Activated CD8-positive, alpha-beta T cell treated with anti-CD3 and anti-CD28 coated beads, Interleukin-2, amount 10 ng/mL, durations not matched to agents 7 days and 5 days (primary cell): Measurements from ENCODE around the gene ARF1. TPM values are rescaled to one million over a fixed set of nuclear protein-coding genes. Genes with fewer than 3 reads are reported as not detected.

Experiments
- ATAC-seq: fragments of 150-1000 bp; cut with Tn5 transposase; one replicate; pipeline ENCODE4 v1.10.0; 2021; ENCODE audit warnings: moderate library complexity
- CTCF ChIA-PET: fragments of 350-600 bp; sonication (Branson Sonifier 250); formaldehyde crosslinking; loops from one replicate; lab custom pipeline; 2021; ENCODE audit warnings: antibody characterized with exemption; lab: Charles Lee
- POLR2A ChIA-PET: fragments of 350-600 bp; sonication (Branson Sonifier 250); formaldehyde crosslinking; loops from one replicate; lab custom pipeline; 2021; ENCODE audit warnings: antibody characterized with exemption; lab: Charles Lee
- DNase-seq: peaks from one replicate; pipeline ENCODE4 v3.0.0-alpha.2; 2020
- H3K27ac Mint-ChIP-seq: one replicate; pipeline ENCODE4 v1.8.0; 2021; ENCODE audit warnings: mild to moderate bottlenecking, mixed read lengths
- H3K27me3 Mint-ChIP-seq: one replicate; pipeline ENCODE4 v1.8.0; 2021; ENCODE audit warnings: low read depth, mixed read lengths
- H3K36me3 Mint-ChIP-seq: one replicate; pipeline ENCODE4 v1.8.0; 2021; ENCODE audit warnings: low read depth, mixed read lengths
- H3K4me1 Mint-ChIP-seq: one replicate; pipeline ENCODE4 v1.8.0; 2021; ENCODE audit warnings: low read depth, mixed read lengths
- H3K4me3 Mint-ChIP-seq: one replicate; pipeline ENCODE4 v1.8.0; 2021; ENCODE audit warnings: mild to moderate bottlenecking, mixed read lengths
- H3K9me3 Mint-ChIP-seq: one replicate; pipeline ENCODE4 v1.8.0; 2022; ENCODE audit warnings: mixed read lengths; ENCODE audit not compliant: insufficient read depth
- total RNA-seq, 2 experiments: library from RNA; stranded (reverse); gene quantifications; one replicate each; pipeline ENCODE4 v1.2.3, GENCODE V29; 2021

Gene ARF1
- total RNA-seq, 2 experiments from 2014 or later: 313 to 322 TPM

GRCh38 chr1:228141226-228142044 lies 58.9 kb downstream of the ARF1 start:
- H3K36me3 Mint-ChIP-seq: peaks cover 32% of the 10 kb centered on the region
- ATAC-seq (peak; percentile 0), DNase-seq (peak; percentile 62)
- H3K4me3 Mint-ChIP-seq: peak overlapping the region; percentile 100
- POLR2A ChIA-PET: interaction anchor here (0.9 to 6.1 kb wide), 7 partner anchors 10 to 324 kb away, joined by 4 to 38 read pairs (median 6); partner anchors contain the start of genes ARF1 and IBA57
- H3K27me3 Mint-ChIP-seq: peaks cover 4% of the 10 kb centered on the region
- peaks cover 39% of the 10 kb centered on the region for H3K4me1 Mint-ChIP-seq
- peak overlapping the region; percentile 99 for H3K27ac Mint-ChIP-seq
- no peaks in the 10 kb centered on the region for H3K9me3 Mint-ChIP-seq
- CTCF ChIA-PET: interaction anchor here (1.7 to 2.3 kb wide), 2 partner anchors 11 to 24 kb away, joined by 6 to 7 read pairs; partner anchors contain the start of gene IBA57

- Mint-ChIP-seq H3K36me3 (peaks cover 32% of the 10 kb centered on the region), H3K4me3 (peak overlapping the region; percentile 100), H3K27me3 (no peaks in the 10 kb centered on the region), H3K27ac (peak overlapping the region; percentile 99), H3K9me3 (no peaks in the 10 kb centered on the region), H3K4me1 (peaks cover 31% of the 10 kb centered on the region)
- ATAC-seq (no peak), DNase-seq (no peak)
- ChIA-PET POLR2A (interaction anchor here (0.8 to 6.1 kb wide), 4 partner anchors 16 to 37 kb away, joined by 3 to 38 read pairs (median 20); partner anchors contain the start of gene IBA57), CTCF (interaction anchor here (1.7 to 2.3 kb wide), 2 partner anchors 12 to 23 kb away, joined by 6 to 7 read pairs; partner anchors contain the start of gene IBA57)
These were observed 59.7 kb downstream of the ARF1 start for GRCh38 chr1:228142155-228142691.

GRCh38 chr1:228142701-228143136 lies 60.2 kb downstream of the ARF1 start:
- H3K27me3 Mint-ChIP-seq: no peaks in the 10 kb centered on the region
- H3K27ac Mint-ChIP-seq: peak overlapping the region; percentile 99
- peaks cover 32% of the 10 kb centered on the region for H3K36me3 Mint-ChIP-seq
- ChIA-PET POLR2A (interaction anchor here (0.8 to 6.1 kb wide), 4 partner anchors 15 to 37 kb away, joined by 3 to 38 read pairs (median 20); partner anchors contain the start of gene IBA57), CTCF (interaction anchor here (1.7 to 2.3 kb wide), 2 partner anchors 12 to 22 kb away, joined by 6 read pairs; partner anchors contain the start of gene IBA57)
- H3K4me1 Mint-ChIP-seq: peaks cover 27% of the 10 kb centered on the region
- H3K4me3 Mint-ChIP-seq: peak overlapping the region; percentile 100
- ATAC-seq (no peak), DNase-seq (no peak)
- no peaks in the 10 kb centered on the region for H3K9me3 Mint-ChIP-seq

GRCh38 chr1:228143480-228144192 lies 61.1 kb downstream of the ARF1 start:
- H3K36me3 Mint-ChIP-seq: peaks cover 32% of the 10 kb centered on the region
- H3K4me3 Mint-ChIP-seq: peak overlapping the region; percentile 100
- H3K9me3 Mint-ChIP-seq: no peaks in the 10 kb centered on the region
- ATAC-seq (no peak), DNase-seq (no peak)
- ChIA-PET CTCF (interaction anchor here (0.7 to 2.3 kb wide), 3 partner anchors 13 to 24 kb away, joined by 3 to 6 read pairs (median 4); no protein-coding TSS in a partner anchor), POLR2A (interaction anchor here (1.1 to 6.1 kb wide), 3 partner anchors 14 to 35 kb away, joined by 3 to 38 read pairs (median 36); partner anchors contain the start of gene IBA57)
- peak overlapping the region; percentile 99 for H3K27ac Mint-ChIP-seq
- H3K27me3 Mint-ChIP-seq: no peaks in the 10 kb centered on the region
- peaks cover 32% of the 10 kb centered on the region for H3K4me1 Mint-ChIP-seq

GRCh38 chr1:228144193-228144992 lies 61.9 kb downstream of the ARF1 start:
- Mint-ChIP-seq H3K9me3 (no peaks in the 10 kb centered on the region), H3K27me3 (no peaks in the 10 kb centered on the region), H3K27ac (peak overlapping the region; percentile 99), H3K4me1 (peaks cover 32% of the 10 kb centered on the region), H3K36me3 (peaks cover 32% of the 10 kb centered on the region), H3K4me3 (no peak overlapping the region)
- POLR2A ChIA-PET: interaction anchor here (6.1 kb wide), 1 partner anchor 22 kb away, joined by 36 read pairs; the partner anchor contains the start of gene IBA57
- DNase-seq (no peak), ATAC-seq (no peak)
- CTCF ChIA-PET: interaction anchor here (1.0 to 2.3 kb wide), 2 partner anchors 14 to 22 kb away, joined by 4 to 6 read pairs; no protein-coding TSS in a partner anchor

- CTCF ChIA-PET: interaction anchor here (2.3 kb wide), 1 partner anchor 14 kb away, joined by 6 read pairs; no protein-coding TSS in a partner anchor
These were observed 62.5 kb downstream of the ARF1 start for GRCh38 chr1:228144993-228145343.

GRCh38 chr1:228145463-228146416 lies 63.2 kb downstream of the ARF1 start:
- Mint-ChIP-seq H3K4me3 (no peak overlapping the region), H3K9me3 (no peaks in the 10 kb centered on the region), H3K27me3 (no peaks in the 10 kb centered on the region), H3K4me1 (peaks cover 32% of the 10 kb centered on the region), H3K27ac (no peak overlapping the region), H3K36me3 (peaks cover 32% of the 10 kb centered on the region)
- no peak for DNase-seq
- CTCF ChIA-PET: no interaction called here
- POLR2A ChIA-PET: interaction anchor here (0.9 to 6.1 kb wide), 2 partner anchors 11 to 20 kb away, joined by 3 to 36 read pairs; partner anchors contain the start of gene IBA57
- ATAC-seq: no peak

More at GRCh38 chr1:228144993-228145343, 62.5 kb downstream of the ARF1 start:
- Mint-ChIP-seq H3K27ac (no peak overlapping the region), H3K4me3 (no peak overlapping the region), H3K4me1 (peaks cover 32% of the 10 kb centered on the region), H3K36me3 (peaks cover 32% of the 10 kb centered on the region), H3K9me3 (no peaks in the 10 kb centered on the region), H3K27me3 (no peaks in the 10 kb centered on the region)
- DNase-seq: no peak
- ATAC-seq: no peak
- POLR2A ChIA-PET: interaction anchor here (0.9 to 6.1 kb wide), 2 partner anchors 12 to 21 kb away, joined by 3 to 36 read pairs; partner anchors contain the start of gene IBA57

- Mint-ChIP-seq H3K4me3 (no peak overlapping the region), H3K27ac (no peak overlapping the region)
- POLR2A ChIA-PET: no interaction called here
These were observed 64.1 kb downstream of the ARF1 start for GRCh38 chr1:228146417-228147150.

GRCh38 chr1:228147151-228147693 lies 64.7 kb downstream of the ARF1 start:
- Mint-ChIP-seq H3K27ac (no peak overlapping the region), H3K27me3 (no peaks in the 10 kb centered on the region), H3K4me3 (no peak overlapping the region), H3K36me3 (peaks cover 17% of the 10 kb centered on the region), H3K4me1 (peaks cover 27% of the 10 kb centered on the region), H3K9me3 (no peaks in the 10 kb centered on the region)
- POLR2A ChIA-PET: no interaction called here
- CTCF ChIA-PET: no interaction called here
- DNase-seq: no peak
- ATAC-seq: no peak

More at GRCh38 chr1:228146417-228147150, 64.1 kb downstream of the ARF1 start:
- peaks cover 24% of the 10 kb centered on the region for H3K36me3 Mint-ChIP-seq
- H3K4me1 Mint-ChIP-seq: peaks cover 30% of the 10 kb centered on the region
- H3K27me3 Mint-ChIP-seq: no peaks in the 10 kb centered on the region
- ATAC-seq (no peak), DNase-seq (no peak)
- H3K9me3 Mint-ChIP-seq: no peaks in the 10 kb centered on the region
- CTCF ChIA-PET: no interaction called here
